ENCODE measurements around the gene SOX5.

GRCh38 chr12:23750923-23751322, 198.5 kb downstream of the SOX5 start:
- TF ChIP-seq CTCF (conservative IDR thresholded peaks at IDR 0.05 in 1 of 2, IDR thresholded peaks at IDR 0.05 in 1 of 2; ENCODE audit: low read depth in 1 of 2, low read length in 2 of 2), result no peak
- no peak for TF ChIP-seq EZH2 (IDR thresholded peaks at IDR 0.05; ENCODE audit: low read length, missing control alignments)
